Measurements from ENCODE around the gene VNN1.

DNA sequence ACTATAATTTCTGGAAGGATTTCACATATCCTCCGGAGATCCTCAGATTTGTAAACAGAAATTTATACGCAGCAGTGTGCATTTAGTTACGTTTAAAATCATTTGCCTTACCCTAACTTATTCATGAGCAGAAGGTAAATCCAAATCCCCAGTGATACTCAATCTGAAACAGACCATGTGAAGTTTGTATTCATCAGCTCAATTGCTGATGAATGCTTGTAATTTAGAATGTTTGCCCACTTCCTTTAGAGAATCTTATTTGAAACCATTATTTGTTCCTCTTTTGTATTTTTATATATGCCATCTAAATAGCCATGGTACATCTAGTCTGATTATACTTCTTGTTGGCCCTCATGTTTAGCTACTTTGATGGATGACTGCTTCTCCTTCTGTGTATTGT, 70.3 kb downstream of the VNN1 start:
- TF ChIP-seq CSDC2 (CRISPR knock-in tag; IDR thresholded peaks at IDR 0.05) (no peak), CSRNP3 (CRISPR knock-in tag; IDR thresholded peaks at IDR 0.05) (no peak), BACH2 (CRISPR knock-in tag; IDR thresholded peaks at IDR 0.05; ENCODE audit: borderline replicate concordance) (no peak), ZNF565 (CRISPR knock-in tag; conservative IDR thresholded peaks at IDR 0.05; ENCODE audit: low read depth) (no peak), POU6F1 (CRISPR knock-in tag; IDR thresholded peaks at IDR 0.05; ENCODE audit: borderline replicate concordance, low read depth) (no peak), PATZ1 (CRISPR knock-in tag; IDR thresholded peaks at IDR 0.05; ENCODE audit: borderline replicate concordance) (no peak), ISL1 (CRISPR knock-in tag; IDR thresholded peaks at IDR 0.05) (no peak), OSR1 (CRISPR knock-in tag; IDR thresholded peaks at IDR 0.05) (no peak), ZC3H10 (CRISPR knock-in tag; IDR thresholded peaks at IDR 0.05) (no peak), SNAI2 (CRISPR knock-in tag; IDR thresholded peaks at IDR 0.05) (no peak), ARNTL (CRISPR knock-in tag; IDR thresholded peaks at IDR 0.05; ENCODE audit: borderline replicate concordance, low read depth) (no peak)
- TF ChIP-seq, protein P1, sequence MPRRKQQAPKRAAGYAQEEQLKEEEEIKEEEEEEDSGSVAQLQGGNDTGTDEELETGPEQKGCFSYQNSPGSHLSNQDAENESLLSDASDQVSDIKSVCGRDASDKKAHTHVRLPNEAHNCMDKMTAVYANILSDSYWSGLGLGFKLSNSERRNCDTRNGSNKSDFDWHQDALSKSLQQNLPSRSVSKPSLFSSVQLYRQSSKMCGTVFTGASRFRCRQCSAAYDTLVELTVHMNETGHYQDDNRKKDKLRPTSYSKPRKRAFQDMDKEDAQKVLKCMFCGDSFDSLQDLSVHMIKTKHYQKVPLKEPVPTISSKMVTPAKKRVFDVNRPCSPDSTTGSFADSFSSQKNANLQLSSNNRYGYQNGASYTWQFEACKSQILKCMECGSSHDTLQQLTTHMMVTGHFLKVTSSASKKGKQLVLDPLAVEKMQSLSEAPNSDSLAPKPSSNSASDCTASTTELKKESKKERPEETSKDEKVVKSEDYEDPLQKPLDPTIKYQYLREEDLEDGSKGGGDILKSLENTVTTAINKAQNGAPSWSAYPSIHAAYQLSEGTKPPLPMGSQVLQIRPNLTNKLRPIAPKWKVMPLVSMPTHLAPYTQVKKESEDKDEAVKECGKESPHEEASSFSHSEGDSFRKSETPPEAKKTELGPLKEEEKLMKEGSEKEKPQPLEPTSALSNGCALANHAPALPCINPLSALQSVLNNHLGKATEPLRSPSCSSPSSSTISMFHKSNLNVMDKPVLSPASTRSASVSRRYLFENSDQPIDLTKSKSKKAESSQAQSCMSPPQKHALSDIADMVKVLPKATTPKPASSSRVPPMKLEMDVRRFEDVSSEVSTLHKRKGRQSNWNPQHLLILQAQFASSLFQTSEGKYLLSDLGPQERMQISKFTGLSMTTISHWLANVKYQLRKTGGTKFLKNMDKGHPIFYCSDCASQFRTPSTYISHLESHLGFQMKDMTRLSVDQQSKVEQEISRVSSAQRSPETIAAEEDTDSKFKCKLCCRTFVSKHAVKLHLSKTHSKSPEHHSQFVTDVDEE (CRISPR knock-in tag; IDR thresholded peaks at IDR 0.05), result no peak

Data from SK-N-SH treated with all-trans-retinoic acid at 6 μM for 48 hours (cell line).